ENCODE data around the gene CSF2.

CSF2 gene

DNA sequence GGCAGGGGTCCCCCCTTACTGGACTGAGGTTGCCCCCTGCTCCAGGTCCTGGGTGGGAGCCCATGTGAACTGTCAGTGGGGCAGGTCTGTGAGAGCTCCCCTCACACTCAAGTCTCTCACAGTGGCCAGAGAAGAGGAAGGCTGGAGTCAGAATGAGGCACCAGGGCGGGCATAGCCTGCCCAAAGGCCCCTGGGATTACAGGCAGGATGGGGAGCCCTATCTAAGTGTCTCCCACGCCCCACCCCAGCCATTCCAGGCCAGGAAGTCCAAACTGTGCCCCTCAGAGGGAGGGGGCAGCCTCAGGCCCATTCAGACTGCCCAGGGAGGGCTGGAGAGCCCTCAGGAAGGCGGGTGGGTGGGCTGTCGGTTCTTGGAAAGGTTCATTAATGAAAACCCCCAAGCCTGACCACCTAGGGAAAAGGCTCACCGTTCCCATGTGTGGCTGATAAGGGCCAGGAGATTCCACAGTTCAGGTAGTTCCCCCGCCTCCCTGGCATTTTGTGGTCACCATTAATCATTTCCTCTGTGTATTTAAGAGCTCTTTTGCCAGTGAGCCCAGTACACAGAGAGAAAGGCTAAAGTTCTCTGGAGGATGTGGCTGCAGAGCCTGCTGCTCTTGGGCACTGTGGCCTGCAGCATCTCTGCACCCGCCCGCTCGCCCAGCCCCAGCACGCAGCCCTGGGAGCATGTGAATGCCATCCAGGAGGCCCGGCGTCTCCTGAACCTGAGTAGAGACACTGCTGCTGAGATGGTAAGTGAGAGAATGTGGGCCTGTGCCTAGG is at the start of gene CSF2:
CSF2 (plus strand) TSS at position 559 of the 783 bp plus-strand sequence; CDS start at position 594, 35 bp downstream.
- DNase-seq = no peak

DNA sequence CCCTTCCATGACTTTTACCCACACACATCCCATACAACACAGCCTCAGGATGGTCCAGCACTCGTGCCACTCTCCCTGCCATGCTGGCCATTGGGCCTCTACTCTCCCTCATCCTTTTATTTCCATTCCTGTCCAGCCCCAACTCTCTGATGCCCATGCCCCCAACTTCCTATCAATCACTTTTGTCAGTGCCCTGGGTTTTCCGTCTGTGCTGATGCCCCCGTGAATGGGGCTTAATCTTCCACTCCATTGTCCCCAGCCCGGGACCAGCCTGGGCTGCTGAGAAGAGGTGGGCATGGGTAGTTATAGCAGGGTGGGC is 49.5 kb upstream of the CSF2 start:
- DNase-seq = no peak

GRCh38 chr5:132024789-132025402 is 48.7 kb upstream of the CSF2 start:
- DNase-seq = no peak

DNA sequence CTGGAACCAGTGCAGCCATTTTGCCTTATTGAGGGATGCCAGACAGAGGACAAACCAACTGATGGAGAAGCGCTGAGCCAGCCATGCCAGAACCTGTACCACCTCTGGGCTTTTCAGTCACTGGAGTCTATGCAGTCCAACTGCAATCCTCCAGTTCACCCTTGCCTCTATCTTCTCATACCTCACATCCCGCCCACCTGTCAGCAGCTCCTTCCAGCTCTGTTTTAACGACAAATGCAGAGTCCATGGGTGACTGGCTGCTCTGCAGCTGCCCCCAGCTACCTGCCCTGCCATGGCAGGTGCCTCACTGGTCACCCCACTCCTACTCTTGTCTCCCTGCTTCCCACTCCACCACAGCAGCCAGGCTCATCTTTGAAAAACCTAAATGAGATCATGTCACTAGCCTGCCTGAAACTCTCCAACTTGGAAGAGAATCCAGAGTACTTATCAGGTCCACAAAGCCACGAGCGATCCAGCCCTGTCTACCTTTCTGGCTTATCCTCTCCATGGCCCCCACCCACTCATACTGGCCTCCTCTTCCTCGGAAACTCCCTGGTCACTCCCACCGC is 48.1 kb upstream of the CSF2 start:
- no peak for DNase-seq

GRCh38 chr5:132026516-132027008 is 47.0 kb upstream of the CSF2 start:
- no peak for DNase-seq

DNA sequence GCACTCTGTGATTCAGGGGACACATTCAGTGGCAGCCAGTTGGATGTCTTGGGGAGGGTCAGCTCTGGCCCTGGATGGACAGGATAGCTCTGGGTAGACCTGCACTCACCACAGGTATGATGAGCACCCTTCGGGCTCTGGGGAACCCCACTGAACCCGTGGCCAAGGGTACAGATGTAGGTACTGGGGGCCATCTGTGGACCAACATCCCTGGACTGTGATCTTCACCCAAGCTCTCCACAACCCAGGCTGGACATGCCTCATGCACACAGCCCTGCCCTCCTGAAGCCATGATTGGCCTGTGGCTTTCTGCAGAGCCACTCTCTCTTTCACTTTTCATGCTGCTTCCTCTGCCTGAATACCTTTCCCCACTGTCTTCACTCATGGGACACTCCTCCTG is 46.6 kb upstream of the CSF2 start:
- no peak for DNase-seq

DNA sequence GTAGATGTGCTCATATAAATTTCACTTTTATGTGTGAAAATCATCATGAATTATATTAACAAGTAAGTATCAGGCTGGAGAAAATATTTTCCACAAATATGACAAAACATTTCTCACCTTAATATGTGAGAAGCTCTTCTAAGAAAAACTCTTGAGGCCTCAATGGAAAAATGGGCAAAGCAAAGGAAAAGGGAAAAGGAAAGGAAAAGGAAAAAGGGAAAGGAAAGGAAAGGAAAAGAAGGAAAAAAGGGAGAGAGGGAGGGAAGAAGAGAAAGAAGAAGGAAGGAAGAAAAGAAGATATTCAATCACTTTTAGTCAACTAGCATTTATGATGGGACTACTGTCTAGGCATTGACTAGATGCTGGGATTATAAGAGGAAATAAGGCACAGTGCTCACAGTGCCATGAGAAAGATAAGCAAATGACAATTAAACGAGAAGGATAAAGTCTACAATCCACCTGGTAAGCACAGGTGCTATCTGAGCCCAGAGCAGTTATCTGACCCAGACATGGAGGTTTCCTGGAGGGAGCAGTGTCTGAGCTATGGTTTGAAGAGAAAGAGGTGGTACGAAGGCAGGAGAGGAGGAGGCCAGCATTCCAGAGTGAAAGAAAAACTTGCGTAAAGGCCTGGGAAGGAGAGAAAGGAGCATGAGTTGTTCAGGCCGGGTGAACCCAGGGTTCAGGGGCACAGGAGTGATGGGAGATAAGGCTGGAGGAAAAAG is 43.8 kb upstream of the CSF2 start:
- DNase-seq = no peak

DNA sequence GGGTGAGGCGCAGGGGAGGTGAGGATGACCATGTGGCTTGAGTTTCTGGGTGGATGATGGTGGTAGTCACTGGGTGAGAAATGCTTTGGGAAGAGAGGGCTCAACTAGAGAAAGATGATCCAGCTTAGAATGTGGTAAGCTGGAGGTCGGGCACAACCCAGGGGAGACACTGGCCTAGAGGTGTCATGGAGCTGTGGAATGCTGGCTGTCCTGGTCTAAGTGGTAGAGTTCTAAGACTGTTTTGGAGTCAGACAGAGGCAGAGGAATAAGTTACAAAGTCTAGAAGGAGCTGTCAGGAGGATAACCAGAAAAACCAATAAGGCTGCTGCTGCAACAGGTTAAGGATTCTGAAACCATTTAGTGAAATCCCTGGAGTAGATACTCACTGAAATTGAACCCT is 43.0 kb upstream of the CSF2 start:
- DNase-seq = no peak

- DNase-seq = no peak
These were observed 41.4 kb upstream of the CSF2 start for GRCh38 chr5:132032196-132032595.

- DNase-seq = no peak
These were observed 40.5 kb upstream of the CSF2 start for GRCh38 chr5:132033122-132033521.

- DNase-seq = no peak
These were observed 36.2 kb upstream of the CSF2 start for GRCh38 chr5:132037353-132037752.

DNA sequence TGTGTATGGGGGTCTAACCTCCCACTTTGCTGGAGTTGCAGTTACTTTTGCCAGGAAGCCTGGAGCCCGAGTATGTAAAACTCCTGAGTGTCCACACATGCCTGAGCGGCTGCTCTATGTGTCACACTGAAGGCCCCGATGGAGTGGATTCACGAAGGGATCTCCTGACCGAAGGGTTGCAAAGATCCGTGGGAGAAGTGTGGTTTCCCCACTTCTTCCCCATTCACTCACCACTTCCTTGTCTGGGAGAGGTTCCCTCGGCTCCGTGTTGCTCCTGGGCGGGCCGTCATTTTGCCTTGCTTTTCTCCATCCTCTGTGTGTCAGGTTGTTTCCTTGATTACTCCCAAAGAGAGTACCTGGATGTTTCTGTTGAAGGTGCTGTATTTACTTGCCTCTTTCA is 29.4 kb upstream of the CSF2 start:
- peak in 8 of 51 donors; percentile 2 to 34 (median 10) for DNase-seq

DNA sequence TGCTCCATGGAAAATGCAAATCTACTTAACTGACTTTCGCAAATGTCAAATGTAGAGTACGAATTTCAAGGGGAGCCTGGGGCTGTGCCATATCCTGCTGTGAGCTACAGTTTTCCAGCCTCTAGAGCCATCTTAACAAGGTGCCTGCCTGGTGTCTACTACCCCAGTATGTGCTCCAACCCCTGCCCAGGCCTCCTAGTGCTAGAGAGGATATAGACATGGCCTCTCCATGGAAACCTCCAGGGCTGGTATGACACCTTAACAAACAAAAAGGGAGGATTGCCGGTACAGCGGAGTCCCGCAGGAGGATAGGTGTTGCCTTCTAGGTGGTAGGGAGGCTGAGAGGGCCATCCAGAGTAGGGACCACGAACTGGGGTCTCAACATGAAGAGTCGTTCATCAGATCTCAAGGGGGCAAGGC is 26.7 kb upstream of the CSF2 start:
- no peak for DNase-seq

GRCh38 chr5:132049093-132049492 is 24.5 kb upstream of the CSF2 start:
- no peak for DNase-seq

DNA sequence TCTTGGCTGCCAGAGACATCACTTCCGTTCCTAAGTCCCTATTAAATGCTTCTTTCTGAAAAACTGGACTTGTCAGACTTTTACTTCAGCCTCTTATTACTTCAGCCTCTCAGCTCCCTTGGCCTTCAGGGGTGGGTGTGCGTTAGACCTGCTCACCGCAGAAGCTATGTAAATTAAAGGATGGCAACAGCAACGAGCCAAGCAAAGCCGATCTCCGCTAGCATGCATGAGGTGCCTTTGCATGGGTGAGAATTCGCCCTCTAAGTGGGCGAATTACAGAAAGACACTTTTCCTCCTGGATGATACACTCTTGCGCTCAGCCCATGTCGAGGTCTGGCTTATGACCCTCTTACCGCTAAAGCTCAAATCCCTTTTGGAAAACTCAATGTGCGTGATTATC is 24.0 kb upstream of the CSF2 start:
- no peak for DNase-seq

DNA sequence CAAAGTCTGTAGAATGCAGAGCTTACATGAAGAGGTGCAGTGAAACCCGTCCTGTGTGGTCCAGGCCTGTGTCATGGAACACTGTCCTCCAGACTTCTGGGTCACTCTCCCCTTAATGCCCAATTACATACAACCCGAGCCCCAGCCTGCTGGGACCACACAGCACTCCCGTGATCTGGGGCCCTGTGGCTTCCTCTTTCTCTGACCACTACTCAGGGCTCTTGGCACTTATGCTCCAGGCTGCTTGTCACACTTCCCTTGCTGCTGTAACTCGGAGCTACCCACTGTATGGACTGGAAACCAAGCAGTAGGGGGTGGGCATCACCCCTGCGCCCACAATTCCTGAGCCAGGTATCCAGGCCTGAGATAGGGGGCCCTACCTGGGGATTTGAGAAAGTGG is 23.5 kb upstream of the CSF2 start:
- DNase-seq = peak in 18 of 51 donors; percentile 2 to 48 (median 20)

DNA sequence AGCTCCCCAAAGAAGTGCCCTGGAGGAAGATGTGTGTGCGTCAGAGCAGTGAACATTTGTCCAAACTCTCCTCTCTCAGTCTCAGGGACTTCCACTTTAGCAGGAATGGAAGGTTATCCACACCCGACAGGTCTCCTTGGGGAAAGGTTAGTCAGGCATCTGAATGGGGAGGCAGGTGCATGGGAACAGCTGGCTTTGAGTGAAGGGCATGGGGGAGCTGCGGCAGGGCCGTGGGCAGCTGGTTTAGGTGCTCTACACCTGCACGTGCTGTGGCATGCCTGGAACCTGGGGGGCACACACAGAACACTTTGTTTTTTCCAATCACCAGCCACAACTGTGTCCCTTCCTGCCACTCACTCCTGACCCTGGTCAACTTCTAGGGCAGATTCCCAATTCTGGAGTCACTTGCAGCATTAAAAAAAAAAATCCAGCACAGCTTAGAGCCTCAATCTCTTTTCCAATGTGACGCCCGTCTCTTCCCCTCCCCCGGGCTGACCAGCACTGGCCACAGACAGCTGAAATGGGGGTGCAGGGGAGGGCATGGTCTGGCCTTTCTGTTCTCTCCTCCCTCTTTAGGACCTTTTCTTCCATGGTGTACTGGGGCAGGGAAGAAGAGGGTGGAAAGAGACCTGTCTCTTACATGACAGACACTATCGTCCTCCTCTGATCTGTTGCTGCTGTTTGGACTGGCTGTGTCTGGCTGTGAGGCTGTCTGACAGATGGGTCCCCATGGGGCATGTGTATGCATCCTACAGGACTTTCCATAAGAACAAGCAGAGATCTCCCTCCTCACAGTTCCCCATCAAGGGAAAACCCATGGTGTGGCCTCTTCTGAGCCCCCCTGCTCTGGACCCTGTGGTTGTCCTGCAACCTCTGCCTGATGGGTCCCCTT is 22.7 kb upstream of the CSF2 start:
- no peak for DNase-seq

DNA sequence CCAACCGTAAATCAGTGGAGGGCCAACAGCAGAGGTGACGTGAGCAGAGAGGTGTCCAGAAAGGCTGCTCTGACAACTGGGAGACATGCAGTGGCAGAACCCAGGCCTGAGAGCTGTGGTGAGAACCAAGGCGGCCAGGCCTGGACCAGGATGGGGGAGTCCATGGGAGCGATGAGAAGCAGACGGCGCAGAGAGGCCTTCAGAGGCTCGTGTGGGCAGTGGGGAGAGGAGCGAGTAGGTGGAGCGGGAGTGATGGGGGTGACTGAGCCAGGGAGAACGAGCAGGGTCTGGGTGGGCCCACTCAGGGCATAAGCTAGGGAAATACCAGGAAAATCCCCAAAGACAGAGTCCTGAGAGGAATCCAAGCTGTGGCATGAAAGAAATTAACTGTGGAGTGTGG is 21.1 kb upstream of the CSF2 start:
- DNase-seq = no peak

- DNase-seq = no peak
These were observed 20.1 kb upstream of the CSF2 start for GRCh38 chr5:132053483-132053882.

GRCh38 chr5:132054031-132054696 is 19.4 kb upstream of the CSF2 start:
- DNase-seq = no peak
